Endothelial cell of umbilical vein (primary cell): Measurements from ENCODE around the gene TMF1. TPM values are rescaled to one million over a fixed set of nuclear protein-coding genes. Genes with fewer than 3 reads are reported as not detected.

ENCODE experiments used
- BruUV-seq: library from RNA; stranded (reverse); fragments of 400-500 nt; replicated peaks from 2 replicates; lab custom pipeline; 2021; lab: Mats Ljungman, UMichigan
- CTCF ChIA-PET: fragments of 300-600, 350-600 bp; sonication (Branson Sonifier 250); formaldehyde crosslinking; loops from one replicate; lab custom pipeline; 2021; ENCODE audit warnings: antibody characterized with exemption, inconsistent platforms; lab: Charles Lee
- POLR2A ChIA-PET: fragments of 300-600, 350-600 bp; sonication (Branson Sonifier 250); formaldehyde crosslinking; loops from one replicate; lab custom pipeline; 2021; ENCODE audit warnings: antibody characterized with exemption, inconsistent platforms; lab: Charles Lee
- DNase-seq: peaks from one replicate; pipeline ENCODE4 v3.0.0-alpha.2; 2011; ENCODE audit warnings: low read depth, low spot score
- FAIRE-seq: peaks from 2 replicates; lab custom pipeline; 2011; peaks lifted over from hg19 to GRCh38; lab: Jason Lieb, UNC
- H2AFZ ChIP-seq: 2 replicates; pipeline ENCODE4 v1.6.0; 2012; ENCODE audit warnings: low read depth, low read length, control low read depth, inconsistent platforms
- H3K27ac ChIP-seq: 2 replicates; pipeline ENCODE4 v1.5.1; 2011; ENCODE audit warnings: low read depth, mild to moderate bottlenecking, control low read depth, low read length, moderate library complexity; ENCODE audit not compliant: insufficient read depth
- H3K27me3 ChIP-seq, 2 experiments: 2 replicates each; pipeline versions ENCODE4 v1.6.0 to v1.6.1; 2011; ENCODE audit warnings: low read length in 2 of 2, mixed read lengths in 1 of 2; ENCODE audit not compliant: control insufficient read depth in 2 of 2, insufficient read depth in 2 of 2
- H3K36me3 ChIP-seq, 2 experiments: 2 replicates in 1 of 2; 3 replicates in 1 of 2; pipeline ENCODE4 v1.5.1; 2011; ENCODE audit warnings: low read length in 2 of 2, mild to moderate bottlenecking in 1 of 2, moderate library complexity in 1 of 2; ENCODE audit not compliant: control insufficient read depth in 2 of 2, insufficient read depth in 2 of 2; ENCODE audit errors: extremely low read depth in 1 of 2
- H3K4me1 ChIP-seq: 3 replicates; pipeline ENCODE4 v1.5.1; 2011; ENCODE audit warnings: mild to moderate bottlenecking, low read length; ENCODE audit not compliant: control insufficient read depth, insufficient read depth; ENCODE audit errors: extremely low read depth
- H3K4me2 ChIP-seq: 2 replicates; pipeline ENCODE4 v1.6.1; 2011; ENCODE audit warnings: low read length, control low read depth, mixed read lengths; ENCODE audit not compliant: insufficient read depth
- H3K4me3 ChIP-seq, 3 experiments: fragments of 200-600 bp in 1 of 3; sonication (generic), shearing (Covaris generic) in 1 of 3; replicated peaks in 1 of 3; 2 replicates each; pipeline ENCODE4 v1.5.1; 2011 to 2016; ENCODE audit warnings: control low read depth in 3 of 3, low read length in 3 of 3, mild to moderate bottlenecking in 2 of 3, inconsistent platforms in 1 of 3, low read depth in 1 of 3, moderate library complexity in 1 of 3; ENCODE audit not compliant: insufficient read depth in 1 of 3
- H3K79me2 ChIP-seq: 2 replicates; pipeline ENCODE4 v1.6.0; 2012; ENCODE audit warnings: low read length, inconsistent platforms; ENCODE audit not compliant: control insufficient read depth, insufficient read depth
- H3K9ac ChIP-seq: replicated peaks from 2 replicates; pipeline ENCODE3; 2011; ENCODE audit warnings: low read length, control low read depth; ENCODE audit not compliant: insufficient read depth; ENCODE audit errors: extremely low read depth
- H3K9me1 ChIP-seq: replicated peaks from 3 replicates; pipeline ENCODE4 v1.6.0; 2011; ENCODE audit warnings: mild to moderate bottlenecking, low read length; ENCODE audit not compliant: control insufficient read depth, insufficient read depth; ENCODE audit errors: extremely low read depth
- H3K9me3 ChIP-seq: replicated peaks from 2 replicates; pipeline ENCODE4 v1.5.1; 2012; ENCODE audit warnings: low read length, inconsistent platforms; ENCODE audit not compliant: control insufficient read depth, insufficient read depth
- H4K20me1 ChIP-seq: replicated peaks from 2 replicates; pipeline ENCODE3; 2011; ENCODE audit warnings: mild to moderate bottlenecking, low read length; ENCODE audit not compliant: control insufficient read depth, insufficient read depth; ENCODE audit errors: extremely low read depth
- EZH2 ChIP-seq: IDR thresholded peaks from 2 replicates; pipeline ENCODE4 v1.6.1; 2012; ENCODE audit warnings: borderline replicate concordance, low read depth, mild to moderate bottlenecking, moderate library complexity, low read length, inconsistent platforms; ENCODE audit not compliant: severe bottlenecking
- FOS ChIP-seq: IDR thresholded peaks from 2 replicates; pipeline ENCODE4 v1.6.1; 2011; ENCODE audit warnings: mild to moderate bottlenecking, low read length, moderate library complexity, borderline replicate concordance; ENCODE audit not compliant: insufficient read depth
- GATA2 ChIP-seq: IDR thresholded peaks from 2 replicates; pipeline ENCODE4 v1.7.0; 2011; ENCODE audit warnings: low read depth, mild to moderate bottlenecking, moderate library complexity, mixed read lengths, low read length; ENCODE audit not compliant: insufficient read length, insufficient read depth
- JUN ChIP-seq: IDR thresholded peaks from 2 replicates; pipeline ENCODE4 v1.6.1; 2011; ENCODE audit warnings: borderline replicate concordance, low read depth; ENCODE audit not compliant: insufficient read length, insufficient read depth
- MYC ChIP-seq: IDR thresholded peaks from one replicate; pipeline ENCODE4 v1.6.1; 2011; ENCODE audit warnings: mild to moderate bottlenecking, low read depth, low read length
- POLR2A ChIP-seq: IDR thresholded peaks from 2 replicates; pipeline ENCODE4 v1.6.1; 2012; ENCODE audit warnings: low read depth, mild to moderate bottlenecking, control low read depth, low read length
- POLR2AphosphoS5 ChIP-seq: IDR thresholded peaks from 2 replicates; pipeline ENCODE4 v1.6.1; 2012; ENCODE audit warnings: low read depth, mild to moderate bottlenecking, control low read depth, low read length, moderate library complexity; ENCODE audit not compliant: insufficient read depth
- dilution Hi-C: fragments of 300-500 bp; cut with MboI; formaldehyde crosslinking; loops from one replicate; pipeline ENCODE4 v1.15.0; 2019; ENCODE audit warnings: low sequenced_read_pairs; ENCODE audit not compliant: extremely low pct_ligation_motif_present
- intact Hi-C: fragments of 100-400 bp; cut with micrococcal nuclease; formaldehyde crosslinking; loops from one replicate; pipeline ENCODE4 v1.10.0; 2022
- polyA plus RNA-seq, 4 experiments: library from polyadenylated mRNA; depleted of rRNA in 3 of 4; stranded (reverse) in 3 of 4; unstranded in 1 of 4; fragments of >200 nt; gene quantifications; 2 replicates each; pipeline versions ENCODE4 v1.2.1 to v1.2.3, GENCODE V29; 2011 to 2012; ENCODE audit warnings: missing spikeins in 1 of 4
- total RNA-seq: library from RNA; stranded (reverse); gene quantifications from 2 replicates; pipeline ENCODE4 v1.2.3, GENCODE V29; 2021
- TF ChIP-seq, protein P1 (sequence below): IDR thresholded peaks from 2 replicates; pipeline ENCODE4 v1.6.1; 2011; ENCODE audit not compliant: insufficient read depth, insufficient read length
- TF ChIP-seq, protein P2 (sequence below), 2 donors: IDR thresholded peaks; 1 replicate in 1 of 2; 2 replicates in 1 of 2; pipeline ENCODE4 v1.5.1; 2011; ENCODE audit warnings: low read length in 2 of 2, mild to moderate bottlenecking in 2 of 2, moderate library complexity in 2 of 2, control low read depth in 1 of 2, inconsistent platforms in 1 of 2, low read depth in 1 of 2; ENCODE audit not compliant: insufficient read depth in 1 of 2; ENCODE audit errors: extremely low read depth in 1 of 2

Gene TMF1
- total and polyA plus RNA-seq, 2 donors (not counting 3 experiments of a cell fraction or from before 2014, with no cell fraction given): 3.7 to 32.7 TPM

DNA sequence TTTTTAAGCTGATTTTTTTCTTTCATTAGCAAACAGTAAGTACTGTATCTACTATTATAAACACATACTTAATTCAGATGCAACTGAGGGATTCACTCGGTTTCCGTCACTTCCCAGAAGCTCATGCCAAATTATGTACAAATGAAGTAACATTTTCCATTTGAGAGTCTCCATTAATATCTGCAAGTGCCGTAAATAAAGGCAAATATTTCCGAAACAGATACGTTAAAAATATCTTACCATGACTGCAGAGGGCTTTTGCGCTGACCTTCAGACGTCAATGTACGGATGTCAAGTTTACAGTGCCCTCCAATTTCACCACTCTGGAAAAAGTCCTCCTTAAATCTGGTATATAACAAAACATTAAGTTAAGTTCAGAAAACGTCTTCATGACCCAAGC lies 48.0 kb downstream of the TMF1 start:
- BruUV-seq: no TSS peak
- H3K4me3 ChIP-seq: no peak overlapping the region
- H3K36me3 ChIP-seq: peaks cover 24 to 30% of the 10 kb centered on the region in 2 experiments
- FAIRE-seq: no peak
- POLR2A ChIA-PET: no interaction called here
- no peaks in the 10 kb centered on the region for H3K9me1 ChIP-seq
- H3K79me2 ChIP-seq: no peaks in the 10 kb centered on the region
- CTCF ChIA-PET: no interaction called here
- dilution Hi-C loops: no loop called here
- peaks cover 7% of the 10 kb centered on the region for H3K4me1 ChIP-seq
- H3K9me3 ChIP-seq: no peaks in the 10 kb centered on the region
- no peak overlapping the region for H3K27ac ChIP-seq
- DNase-seq: no peak
- H3K4me2 ChIP-seq: no peak overlapping the region
- no peaks in the 10 kb centered on the region for H4K20me1 ChIP-seq
- no peak overlapping the region for H3K9ac ChIP-seq
- H3K27me3 ChIP-seq: no peaks in the 10 kb centered on the region
- TF ChIP-seq GATA2 (no peak), EZH2 (no peak), POLR2AphosphoS5 (no peak), FOS (no peak), JUN (no peak), POLR2A (no peak), MYC (no peak)
- TF ChIP-seq, protein P1, sequence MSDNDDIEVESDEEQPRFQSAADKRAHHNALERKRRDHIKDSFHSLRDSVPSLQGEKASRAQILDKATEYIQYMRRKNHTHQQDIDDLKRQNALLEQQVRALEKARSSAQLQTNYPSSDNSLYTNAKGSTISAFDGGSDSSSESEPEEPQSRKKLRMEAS: no peak
- TF ChIP-seq, protein P2, sequence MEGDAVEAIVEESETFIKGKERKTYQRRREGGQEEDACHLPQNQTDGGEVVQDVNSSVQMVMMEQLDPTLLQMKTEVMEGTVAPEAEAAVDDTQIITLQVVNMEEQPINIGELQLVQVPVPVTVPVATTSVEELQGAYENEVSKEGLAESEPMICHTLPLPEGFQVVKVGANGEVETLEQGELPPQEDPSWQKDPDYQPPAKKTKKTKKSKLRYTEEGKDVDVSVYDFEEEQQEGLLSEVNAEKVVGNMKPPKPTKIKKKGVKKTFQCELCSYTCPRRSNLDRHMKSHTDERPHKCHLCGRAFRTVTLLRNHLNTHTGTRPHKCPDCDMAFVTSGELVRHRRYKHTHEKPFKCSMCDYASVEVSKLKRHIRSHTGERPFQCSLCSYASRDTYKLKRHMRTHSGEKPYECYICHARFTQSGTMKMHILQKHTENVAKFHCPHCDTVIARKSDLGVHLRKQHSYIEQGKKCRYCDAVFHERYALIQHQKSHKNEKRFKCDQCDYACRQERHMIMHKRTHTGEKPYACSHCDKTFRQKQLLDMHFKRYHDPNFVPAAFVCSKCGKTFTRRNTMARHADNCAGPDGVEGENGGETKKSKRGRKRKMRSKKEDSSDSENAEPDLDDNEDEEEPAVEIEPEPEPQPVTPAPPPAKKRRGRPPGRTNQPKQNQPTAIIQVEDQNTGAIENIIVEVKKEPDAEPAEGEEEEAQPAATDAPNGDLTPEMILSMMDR (IDR thresholded peaks at IDR 0.05; ENCODE audit: extremely low read depth in 1 of 2, insufficient read depth in 1 of 2, low read depth in 1 of 2, low read length in 2 of 2): no peak
- H2AFZ ChIP-seq: no peak overlapping the region
- intact Hi-C loops: no loop called here
